ENCODE data around the gene ST3GAL4. TPM values are rescaled to one million over a fixed set of nuclear protein-coding genes. Genes with fewer than 3 reads are reported as not detected.

ST3GAL4 gene
- total RNA-seq, 2 experiments from 2014 or later, result 14.3 to 18.8 TPM

DNA sequence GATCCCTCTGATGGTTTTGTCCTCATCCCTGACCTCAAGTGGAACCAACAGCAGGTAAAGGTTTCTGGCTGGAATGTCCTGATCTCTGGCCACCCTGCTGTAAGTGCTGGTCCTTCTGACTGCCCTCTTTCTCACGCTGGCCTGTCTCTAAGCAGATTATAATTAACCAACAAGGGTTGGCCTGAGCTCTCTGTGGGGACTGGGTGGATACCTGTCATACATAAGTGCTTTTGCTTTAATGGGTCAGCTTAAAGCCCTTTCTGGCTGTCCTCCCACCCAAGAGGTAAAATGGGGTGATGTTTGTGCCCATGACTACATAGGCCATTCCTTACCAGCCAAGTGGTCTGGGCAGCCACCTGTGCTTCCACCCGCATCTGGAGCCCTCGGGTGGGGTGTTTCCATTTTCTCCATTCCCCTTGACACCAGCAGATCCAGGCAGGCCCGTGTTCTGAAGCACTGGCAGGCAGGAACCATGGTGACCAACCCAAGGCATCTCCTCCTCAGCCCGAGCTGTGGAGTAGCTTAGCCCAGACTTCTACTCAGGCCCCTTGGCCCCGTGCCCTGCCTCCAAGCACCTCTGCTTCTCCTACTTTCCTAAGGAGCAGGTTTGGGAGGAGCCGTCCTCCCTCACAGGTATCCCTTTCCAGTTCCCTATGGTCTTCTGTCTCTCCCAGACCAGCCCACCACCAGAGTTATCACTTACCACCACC lies 17.0 kb upstream of the ST3GAL4 start:
- peaks cover 44% of the 10 kb centered on the region for H3K36me3 ChIP-seq (ENCODE audit: insufficient read depth, low read length)
- TF ChIP-seq EZH2phosphoT487 (IDR thresholded peaks at IDR 0.05; ENCODE audit: borderline replicate concordance, low read depth, low read length), result no peak
- TF ChIP-seq, protein P1, sequence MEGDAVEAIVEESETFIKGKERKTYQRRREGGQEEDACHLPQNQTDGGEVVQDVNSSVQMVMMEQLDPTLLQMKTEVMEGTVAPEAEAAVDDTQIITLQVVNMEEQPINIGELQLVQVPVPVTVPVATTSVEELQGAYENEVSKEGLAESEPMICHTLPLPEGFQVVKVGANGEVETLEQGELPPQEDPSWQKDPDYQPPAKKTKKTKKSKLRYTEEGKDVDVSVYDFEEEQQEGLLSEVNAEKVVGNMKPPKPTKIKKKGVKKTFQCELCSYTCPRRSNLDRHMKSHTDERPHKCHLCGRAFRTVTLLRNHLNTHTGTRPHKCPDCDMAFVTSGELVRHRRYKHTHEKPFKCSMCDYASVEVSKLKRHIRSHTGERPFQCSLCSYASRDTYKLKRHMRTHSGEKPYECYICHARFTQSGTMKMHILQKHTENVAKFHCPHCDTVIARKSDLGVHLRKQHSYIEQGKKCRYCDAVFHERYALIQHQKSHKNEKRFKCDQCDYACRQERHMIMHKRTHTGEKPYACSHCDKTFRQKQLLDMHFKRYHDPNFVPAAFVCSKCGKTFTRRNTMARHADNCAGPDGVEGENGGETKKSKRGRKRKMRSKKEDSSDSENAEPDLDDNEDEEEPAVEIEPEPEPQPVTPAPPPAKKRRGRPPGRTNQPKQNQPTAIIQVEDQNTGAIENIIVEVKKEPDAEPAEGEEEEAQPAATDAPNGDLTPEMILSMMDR (conservative IDR thresholded peaks at IDR 0.05; ENCODE audit: low read length), result no peak
- no peaks in the 10 kb centered on the region for H3K79me2 ChIP-seq (ENCODE audit: insufficient read depth, low read depth, low read length)
- POLR2A ChIA-PET, result no interaction called here
- H3K9me2 ChIP-seq (ENCODE audit: insufficient read depth, low read length), result no peaks in the 10 kb centered on the region
- no peak overlapping the region for H3K4me3 ChIP-seq (ENCODE audit: low read depth, low read length, poor library complexity, severe bottlenecking)
- H4K20me1 ChIP-seq (ENCODE audit: insufficient read depth, low read length), result no peaks in the 10 kb centered on the region
- no peaks in the 10 kb centered on the region for H3K4me1 ChIP-seq (ENCODE audit: insufficient read depth, low read length, poor library complexity, severe bottlenecking)
- DNase-seq (ENCODE audit: low spot score), result no peak
- CTCF ChIA-PET (ENCODE audit: unreplicated experiment), result no interaction called here
- H3K9me3 ChIP-seq (ENCODE audit: low read length), result no peaks in the 10 kb centered on the region
- no TSS peak for BruUV-seq (replicated peaks)
- intact Hi-C loops (cut with micrococcal nuclease; ENCODE audit: unreplicated experiment), result no loop called here
- H2AFZ ChIP-seq (ENCODE audit: low read length), result no peak overlapping the region
- H3K4me2 ChIP-seq (ENCODE audit: low read length), result no peak overlapping the region
- H3K27ac ChIP-seq (ENCODE audit: low read depth, low read length, poor library complexity, severe bottlenecking), result no peak overlapping the region

DNA sequence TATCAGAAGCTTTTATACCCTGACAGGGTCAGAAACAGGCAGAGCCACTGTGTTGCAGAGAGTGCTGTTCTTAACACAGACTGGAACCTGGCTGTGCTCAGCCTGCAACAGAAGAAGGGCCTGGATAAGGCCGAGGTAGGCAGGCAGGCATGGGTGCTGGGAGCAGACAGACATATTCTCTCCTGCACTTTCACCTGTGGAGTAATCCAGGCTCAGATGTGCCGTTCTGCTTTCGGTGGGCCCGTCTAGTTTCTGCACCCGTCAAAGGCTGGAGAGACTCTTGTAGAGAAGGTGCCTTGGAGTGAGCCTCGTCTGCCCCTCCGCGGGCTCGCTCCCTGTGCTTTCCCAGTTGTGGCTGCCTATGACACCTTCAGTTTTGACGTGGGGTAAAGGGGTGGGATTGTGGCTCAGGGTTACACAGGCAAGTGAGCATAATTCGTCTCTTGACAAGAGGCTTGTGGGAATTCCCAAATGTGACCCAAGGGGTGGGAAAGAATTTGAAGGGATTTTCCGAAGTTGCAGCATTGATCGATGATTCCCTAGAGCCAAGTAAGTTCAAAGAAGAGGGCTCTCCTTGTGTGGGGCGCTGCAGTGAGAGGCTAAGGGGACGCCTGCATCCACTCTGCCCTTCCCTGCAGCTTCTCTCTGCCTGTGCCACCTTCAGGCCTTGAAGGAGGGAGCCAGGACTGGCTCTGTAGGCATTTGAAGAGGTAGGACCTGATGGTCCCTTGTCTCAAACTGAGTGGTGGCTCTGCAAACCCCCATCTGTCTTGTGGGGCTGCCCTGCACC lies 16.2 kb upstream of the ST3GAL4 start:
- Histone ChIP-seq H3K4me2 (ENCODE audit: low read length) (no peak overlapping the region), H3K9me3 (ENCODE audit: low read length) (no peaks in the 10 kb centered on the region), H4K20me1 (ENCODE audit: insufficient read depth, low read length) (no peaks in the 10 kb centered on the region), H3K4me3 (ENCODE audit: low read depth, low read length, poor library complexity, severe bottlenecking) (no peak overlapping the region), H3K79me2 (ENCODE audit: insufficient read depth, low read depth, low read length) (no peaks in the 10 kb centered on the region), H3K36me3 (ENCODE audit: insufficient read depth, low read length) (peaks cover 52% of the 10 kb centered on the region), H2AFZ (ENCODE audit: low read length) (no peak overlapping the region), H3K27ac (ENCODE audit: low read depth, low read length, poor library complexity, severe bottlenecking) (no peak overlapping the region), H3K4me1 (ENCODE audit: insufficient read depth, low read length, poor library complexity, severe bottlenecking) (no peaks in the 10 kb centered on the region), H3K9me2 (ENCODE audit: insufficient read depth, low read length) (no peaks in the 10 kb centered on the region)
- intact Hi-C loops (cut with micrococcal nuclease; ENCODE audit: unreplicated experiment), result no loop called here
- no peak for DNase-seq (ENCODE audit: low spot score)
- BruUV-seq (replicated peaks), result no TSS peak
- ChIA-PET POLR2A (interaction anchor here (1.2 to 1.4 kb wide), 2 partner anchors 14 to 20 kb away, joined by 4 to 6 read pairs; no protein-coding TSS in a partner anchor), CTCF (ENCODE audit: unreplicated experiment) (no interaction called here)
- no peak for TF ChIP-seq EZH2phosphoT487 (IDR thresholded peaks at IDR 0.05; ENCODE audit: borderline replicate concordance, low read depth, low read length)
- TF ChIP-seq, protein P1 (conservative IDR thresholded peaks at IDR 0.05; ENCODE audit: low read length), result no peak

Measured in OCI-LY7 (cell line).